Ovary (tissue), 9 donors: ENCODE data around the gene EFNA4. TPM values are rescaled to one million over a fixed set of nuclear protein-coding genes. Genes with fewer than 3 reads are reported as not detected.
A peak's percentile ranks its signal among the peaks of the same experiment; 100 is the strongest.

Experiments used
- DNase-seq, 5 donors: peaks; one replicate each; pipeline ENCODE4 v3.0.0-alpha.2; 2019 to 2020
- H3K27ac ChIP-seq, 2 donors: fragments of 200-600 bp; one replicate each; pipeline versions ENCODE4 v1.5.1 to v1.8.0; 2019 to 2022
- H3K27me3 ChIP-seq: fragments of 200-600 bp; one replicate; pipeline ENCODE4 v1.8.0; 2022
- H3K36me3 ChIP-seq: fragments of 200-600 bp; sonication (generic); one replicate; pipeline ENCODE4 v1.5.1; 2019
- H3K4me1 ChIP-seq: one replicate; pipeline ENCODE4 v1.8.1; 2013; ENCODE audit warnings: mild to moderate bottlenecking, moderate library complexity; ENCODE audit not compliant: insufficient read depth
- H3K4me3 ChIP-seq: fragments of 200-600 bp; sonication (generic); one replicate; pipeline ENCODE4 v1.5.1; 2017
- H3K9me3 ChIP-seq, 2 donors: fragments of 200-600 bp in 1 of 2; sonication (generic) in 1 of 2; one replicate each; pipeline versions ENCODE4 v1.5.1 to v1.8.1; 2013 to 2019; ENCODE audit warnings: mild to moderate bottlenecking in 1 of 2, moderate library complexity in 1 of 2
- EP300 ChIP-seq: sonication (generic); formaldehyde crosslinking; IDR thresholded peaks from one replicate; pipeline ENCODE4 v1.6.1; 2017; ENCODE audit warnings: antibody characterized with exemption
- POLR2A ChIP-seq: fragments of 450-650 bp; IDR thresholded peaks from one replicate; pipeline ENCODE4 v1.6.1; 2017; ENCODE audit warnings: antibody characterized with exemption, mild to moderate bottlenecking, moderate library complexity
- WGBS, 3 donors: extraction: QIAGEN DNeasy Blood & Tissue Kit in 1 of 3; methylation state at CpG; one replicate each; pipeline versions ENCODE4 v1.1.5 to v1.1.7; 2013 to 2017; 5-methylcytosine and 5-hydroxymethylcytosine counted together
- intact Hi-C, 4 donors: fragments of 100-400 bp; cut with DNase I; formaldehyde crosslinking; loops; one replicate each; pipeline versions ENCODE4 v1.11.0 to v1.15.1; 2022 to 2023
- polyA plus RNA-seq, 2 donors: library from polyadenylated mRNA; stranded (reverse); fragments of 200-250 nt in 1 of 2; fragments of 350-450 nt in 1 of 2; fragmentation: Illumina TruSeq in 1 of 2; extraction: RNeasy Lipid Tissue Mini Kit (QIAGEN cat#74804) in 1 of 2; gene quantifications; one replicate each; pipeline ENCODE4 v1.2.3, GENCODE V29; 2013 to 2014
- total RNA-seq, 7 donors: library from RNA; depleted of rRNA in 2 of 7; stranded (reverse); fragments of >200 nt in 2 of 7; fragmentation: NEBNext Ultra II Directional in 3 of 7; extraction: Animal tissue kit (Norgen Biotek cat#: 25700) in 3 of 7; gene quantifications; one replicate each; pipeline versions ENCODE4 v1.1.0 to v1.2.4, GENCODE V29; 2016 to 2023
- TF ChIP-seq, protein P1 (sequence below), 3 donors: fragments of 450-650 bp in 2 of 3; fragments of 200-600 bp in 1 of 3; IDR thresholded peaks; one replicate each; pipeline versions ENCODE4 v1.5.1 to v1.8.0; 2016 to 2022; ENCODE audit warnings: antibody characterized with exemption in 3 of 3, mild to moderate bottlenecking in 1 of 3
- donor health status: DM: no; HTN: no; CAD: no; lungs with moderate emphysema.
- donor health status: DM: no; HTN: no; CAD: no.
- donor health status: Bipolar disorder and iron deficiency.
- donor health status: DM: yes; HTN: yes; CAD: no.
- donor health status: DM: no; HTN: no; CAD: no.
- donor health status: DM: yes; HTN: yes; CAD: no.

Gene EFNA4
- total and polyA plus RNA-seq, 9 donors: 7.3 to 14.1 (median 10.6) TPM

GRCh38 chr1:155076371-155076770 is 12.8 kb downstream of the EFNA4 start:
- intact Hi-C loops: loop anchor here in 1 of 4 donors (10.0 kb wide), 1 partner anchor 592 kb away; no protein-coding TSS in a partner anchor
- no peak overlapping the region for H3K4me3 ChIP-seq
- H3K27ac ChIP-seq: no peak overlapping the region
- H3K36me3 ChIP-seq: no peaks in the 10 kb centered on the region
- H3K4me1 ChIP-seq: peaks cover 10% of the 10 kb centered on the region
- DNase-seq: no peak
- H3K27me3 ChIP-seq: peaks cover 12% of the 10 kb centered on the region
- TF ChIP-seq, protein P1, sequence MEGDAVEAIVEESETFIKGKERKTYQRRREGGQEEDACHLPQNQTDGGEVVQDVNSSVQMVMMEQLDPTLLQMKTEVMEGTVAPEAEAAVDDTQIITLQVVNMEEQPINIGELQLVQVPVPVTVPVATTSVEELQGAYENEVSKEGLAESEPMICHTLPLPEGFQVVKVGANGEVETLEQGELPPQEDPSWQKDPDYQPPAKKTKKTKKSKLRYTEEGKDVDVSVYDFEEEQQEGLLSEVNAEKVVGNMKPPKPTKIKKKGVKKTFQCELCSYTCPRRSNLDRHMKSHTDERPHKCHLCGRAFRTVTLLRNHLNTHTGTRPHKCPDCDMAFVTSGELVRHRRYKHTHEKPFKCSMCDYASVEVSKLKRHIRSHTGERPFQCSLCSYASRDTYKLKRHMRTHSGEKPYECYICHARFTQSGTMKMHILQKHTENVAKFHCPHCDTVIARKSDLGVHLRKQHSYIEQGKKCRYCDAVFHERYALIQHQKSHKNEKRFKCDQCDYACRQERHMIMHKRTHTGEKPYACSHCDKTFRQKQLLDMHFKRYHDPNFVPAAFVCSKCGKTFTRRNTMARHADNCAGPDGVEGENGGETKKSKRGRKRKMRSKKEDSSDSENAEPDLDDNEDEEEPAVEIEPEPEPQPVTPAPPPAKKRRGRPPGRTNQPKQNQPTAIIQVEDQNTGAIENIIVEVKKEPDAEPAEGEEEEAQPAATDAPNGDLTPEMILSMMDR (IDR thresholded peaks at IDR 0.05): no peak
- no peak for TF ChIP-seq EP300
- TF ChIP-seq POLR2A: no peak
- 70 to 100% (median 76%) methylated on average over 1 of the region's 1 CpG for WGBS, 3 donors
- no peaks in the 10 kb centered on the region for H3K9me3 ChIP-seq

- peaks cover 16% of the 10 kb centered on the region for H3K4me1 ChIP-seq
- H3K4me3 ChIP-seq: no peak overlapping the region
- intact Hi-C loops: loop anchor here in 1 of 4 donors (10.0 kb wide), 1 partner anchor 593 kb away; no protein-coding TSS in a partner anchor
- no peaks in the 10 kb centered on the region for H3K36me3 ChIP-seq
- WGBS, 3 donors: 75 to 87% (median 80%) methylated on average over 3 of the region's 3 CpGs
- no peak overlapping the region for H3K27ac ChIP-seq
- peak in 1 of 5 donors; percentile 15 for DNase-seq
- no peaks in the 10 kb centered on the region for H3K9me3 ChIP-seq
- H3K27me3 ChIP-seq: peaks cover 13% of the 10 kb centered on the region
- TF ChIP-seq POLR2A (no peak), EP300 (no peak)
- TF ChIP-seq, protein P1 (IDR thresholded peaks at IDR 0.05): no peak
Observed at GRCh38 chr1:155077346-155077745, 13.8 kb downstream of the EFNA4 start.

DNA sequence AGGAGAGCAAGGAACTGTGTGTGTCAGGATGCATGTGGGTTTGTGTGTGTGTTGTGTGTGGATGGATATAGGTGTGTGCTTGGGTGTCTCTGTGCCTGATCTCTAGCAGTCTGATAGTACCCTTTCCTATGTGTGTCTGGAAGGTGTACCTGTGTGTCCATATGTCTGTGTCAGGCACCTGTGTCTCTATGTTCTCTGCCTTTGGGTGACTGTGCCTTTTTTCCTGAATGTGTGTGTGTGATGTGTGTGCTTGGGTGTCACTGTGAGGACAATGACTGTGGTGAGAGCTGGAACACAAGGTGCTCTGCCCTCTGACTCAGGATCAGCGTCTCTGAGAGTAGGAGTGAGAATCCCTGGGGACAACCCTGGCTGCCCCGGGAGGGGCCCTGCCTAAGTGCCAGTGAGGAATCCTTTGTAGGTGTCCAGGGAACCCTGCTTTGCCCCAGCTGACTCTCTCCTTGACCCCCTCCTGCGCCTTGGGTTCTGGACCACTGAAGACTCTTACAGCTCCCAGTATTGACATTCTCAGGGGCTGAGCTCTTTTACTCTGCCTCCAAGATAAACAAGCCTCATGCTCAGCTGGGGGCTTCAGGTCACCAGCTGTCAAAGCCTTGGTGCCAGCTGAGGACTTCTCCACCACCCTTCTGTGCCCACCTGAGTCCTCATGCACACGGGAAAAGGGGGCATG is 14.4 kb downstream of the EFNA4 start:
- TF ChIP-seq POLR2A (no peak), EP300 (no peak)
- TF ChIP-seq, protein P1 (IDR thresholded peaks at IDR 0.05): no peak
- intact Hi-C loops: loop anchor here in 1 of 4 donors (10.0 kb wide), 1 partner anchor 593 kb away; no protein-coding TSS in a partner anchor
- Histone ChIP-seq H3K27ac (no peak overlapping the region), H3K27me3 (peaks cover 13% of the 10 kb centered on the region), H3K4me1 (peaks cover 16% of the 10 kb centered on the region), H3K4me3 (no peak overlapping the region), H3K9me3 (no peaks in the 10 kb centered on the region), H3K36me3 (no peaks in the 10 kb centered on the region)
- DNase-seq: peak in 1 of 5 donors; percentile 29
- WGBS, 3 donors: 48 to 63% (median 63%) methylated on average over 4 of the region's 4 CpGs

GRCh38 chr1:155078469-155079209 is 15.1 kb downstream of the EFNA4 start, which contains the start of gene EFNA3:
Gene EFNA3, plus strand, starts transcription at chr1:155078837. Its CDS starts 105 bp downstream, at chr1:155078942.
- DNase-seq: peak; percentile 83 to 91 (median 86)
- Histone ChIP-seq H3K9me3 (no peaks in the 10 kb centered on the region), H3K4me3 (peak within 1 kb of the TSS; percentile 34), H3K27me3 (peaks cover 16% of the 10 kb centered on the region), H3K4me1 (peaks cover 16% of the 10 kb centered on the region), H3K36me3 (no peaks in the 10 kb centered on the region), H3K27ac (no peak within 1 kb of the TSS)
- intact Hi-C loops: loop anchor here in 1 of 4 donors (10.0 kb wide), 1 partner anchor 594 kb away; no protein-coding TSS in a partner anchor
- 0 to 1% (median 0%) methylated on average over 37 to 59 of the region's 59 CpGs for WGBS, 3 donors
- TF ChIP-seq, protein P1 (IDR thresholded peaks at IDR 0.05): no peak
- TF ChIP-seq EP300 (no peak), POLR2A (no peak)
